HCT116 (cell line): ENCODE data around the gene MTUS2. TPM values are rescaled to one million over a fixed set of nuclear protein-coding genes. Genes with fewer than 3 reads are reported as not detected.

ENCODE experiments used
- ATAC-seq: fragments of 200-7000 bp; cut with Tn5 transposase; 2 replicates; pipeline ENCODE4 v1.9.1; 2020; ENCODE audit warnings: mild to moderate bottlenecking, moderate library complexity
- BruUV-seq: library from RNA; stranded (reverse); fragments of 400-500 nt; replicated peaks from 2 replicates; lab custom pipeline; 2021; lab: Mats Ljungman, UMichigan
- CTCF ChIA-PET: fragments of 300-600 bp; sonication (Branson Sonifier 250); formaldehyde crosslinking; loops from one replicate; lab custom pipeline; 2021; ENCODE audit warnings: antibody characterized with exemption; lab: Charles Lee
- POLR2A ChIA-PET: fragments of 300-600, 350-600 bp; sonication (Branson Sonifier 250); formaldehyde crosslinking; loops from one replicate; lab custom pipeline; 2021; ENCODE audit warnings: antibody characterized with exemption; lab: Charles Lee
- RAD21 ChIA-PET, 2 experiments: fragments of 300-600 bp; sonication (Branson Sonifier 250); formaldehyde crosslinking; loops; one replicate each; lab custom pipeline; 2023; ENCODE audit warnings: low total read pairs in 2 of 2; ENCODE audit not compliant: uncharacterized antibody in 2 of 2, unreplicated experiment in 2 of 2, low non-redundant PET in 1 of 2; lab: Charles Lee
- DNase-seq: peaks from one replicate; pipeline ENCODE4 v3.0.0-alpha.2; 2010; ENCODE audit warnings: low read depth, low spot score
- H2AFZ ChIP-seq: fragments of 200-600 bp; shearing (Covaris generic), sonication (generic); 2 replicates; pipeline ENCODE4 v1.6.1; 2017; ENCODE audit warnings: low read depth, mixed run types, mixed read lengths, antibody characterized with exemption, low read length; ENCODE audit not compliant: poor library complexity, severe bottlenecking
- H3K27ac ChIP-seq: 2 replicates; pipeline ENCODE4 v1.5.1; 2012; ENCODE audit warnings: low read depth, low read length
- H3K27me3 ChIP-seq: fragments of 200-600 bp; sonication (generic); 2 replicates; pipeline ENCODE4 v1.6.1; 2016; ENCODE audit warnings: mixed run types, low read length, mixed read lengths; ENCODE audit not compliant: insufficient read depth
- H3K36me3 ChIP-seq, 2 experiments: fragments of 200-500 bp in 1 of 2; fragments of 200-600 bp in 1 of 2; sonication (Bioruptor generic) in 1 of 2; sonication (generic) in 1 of 2; 2 replicates each; pipeline versions ENCODE4 v1.5.1 to v1.6.1; 2014 to 2016; ENCODE audit warnings: low read length in 2 of 2, inconsistent platforms in 1 of 2, mixed read lengths in 1 of 2, mixed run types in 1 of 2; ENCODE audit not compliant: insufficient read depth in 2 of 2, control insufficient read depth in 1 of 2
- H3K4me1 ChIP-seq, 2 experiments: fragments of 200-600 bp in 1 of 2; sonication (generic) in 1 of 2; 2 replicates each; pipeline versions ENCODE4 v1.5.1 to v1.6.1; 2012 to 2017; ENCODE audit warnings: low read length in 2 of 2, inconsistent platforms in 1 of 2, mild to moderate bottlenecking in 1 of 2, mixed read lengths in 1 of 2, mixed run types in 1 of 2, moderate library complexity in 1 of 2; ENCODE audit not compliant: insufficient read depth in 2 of 2, control insufficient read depth in 1 of 2
- H3K4me2 ChIP-seq: fragments of 200-600 bp; sonication (generic); 2 replicates; pipeline ENCODE4 v1.6.1; 2017; ENCODE audit warnings: mixed run types, low read length, mixed read lengths
- H3K4me3 ChIP-seq, 2 experiments: fragments of 200-600 bp in 1 of 2; sonication (generic) in 1 of 2; replicated peaks in 1 of 2; 2 replicates each; pipeline ENCODE4 v1.5.1; 2011 to 2016; ENCODE audit warnings: low read length in 2 of 2, control low read depth in 1 of 2, low read depth in 1 of 2, mild to moderate bottlenecking in 1 of 2, mixed read lengths in 1 of 2, mixed run types in 1 of 2
- H3K79me2 ChIP-seq: fragments of 200-600 bp; sonication (generic); 2 replicates; pipeline ENCODE4 v1.6.1; 2017; ENCODE audit warnings: mild to moderate bottlenecking, mixed run types, low read length, moderate library complexity, mixed read lengths; ENCODE audit not compliant: insufficient read depth
- H3K9ac ChIP-seq: fragments of 200-600 bp; sonication (generic); 2 replicates; pipeline ENCODE4 v1.6.1; 2016; ENCODE audit warnings: low read length, mixed read lengths
- H3K9me2 ChIP-seq: fragments of 200-600 bp; sonication (generic), shearing (Covaris generic); 2 replicates; pipeline ENCODE4 v1.6.1; 2017; ENCODE audit warnings: mixed run types, mild to moderate bottlenecking, moderate library complexity; ENCODE audit not compliant: insufficient read depth
- H3K9me3 ChIP-seq, 2 experiments: fragments of 200-500 bp in 1 of 2; fragments of 200-600 bp in 1 of 2; sonication (Bioruptor generic) in 1 of 2; sonication (generic) in 1 of 2; 2 replicates each; pipeline ENCODE4 v1.6.1; 2014 to 2017; ENCODE audit warnings: low read length in 2 of 2, mixed read lengths in 2 of 2, inconsistent platforms in 1 of 2, low read depth in 1 of 2, mild to moderate bottlenecking in 1 of 2, mixed run types in 1 of 2, moderate library complexity in 1 of 2; ENCODE audit not compliant: control insufficient read depth in 1 of 2, insufficient read depth in 1 of 2
- H4K20me1 ChIP-seq: fragments of 200-600 bp; sonication (generic), shearing (Covaris generic); 2 replicates; pipeline ENCODE4 v1.6.1; 2017; ENCODE audit warnings: mixed run types, mild to moderate bottlenecking, moderate library complexity; ENCODE audit not compliant: insufficient read depth
- ATF3 ChIP-seq: IDR thresholded peaks from 2 replicates; pipeline ENCODE4 v1.6.1; 2012
- CBX3 ChIP-seq: IDR thresholded peaks from 2 replicates; pipeline ENCODE4 v1.6.1; 2012; ENCODE audit warnings: low read depth
- CEBPB ChIP-seq: IDR thresholded peaks from 2 replicates; pipeline ENCODE4 v1.6.1; 2012; ENCODE audit warnings: low read depth
- EGR1 ChIP-seq: IDR thresholded peaks from 2 replicates; pipeline ENCODE4 v1.6.1; 2012; ENCODE audit warnings: low read depth
- ELF1 ChIP-seq: IDR thresholded peaks from 2 replicates; pipeline ENCODE4 v1.6.1; 2012; ENCODE audit warnings: low read depth, borderline replicate concordance
- FOSL1 ChIP-seq: IDR thresholded peaks from 2 replicates; pipeline ENCODE4 v1.6.1; 2012; ENCODE audit warnings: low read depth
- JUND ChIP-seq: IDR thresholded peaks from 2 replicates; pipeline ENCODE4 v1.6.1; 2012
- MAX ChIP-seq: IDR thresholded peaks from 2 replicates; pipeline ENCODE4 v1.6.1; 2012
- POLR2A ChIP-seq: IDR thresholded peaks from 2 replicates; pipeline ENCODE4 v1.7.0; 2011; ENCODE audit warnings: borderline replicate concordance; ENCODE audit not compliant: insufficient read depth, insufficient read length; ENCODE audit errors: extremely low read depth
- SIN3A ChIP-seq: IDR thresholded peaks from 2 replicates; pipeline ENCODE4 v1.6.1; 2012; ENCODE audit warnings: low read depth
- SP1 ChIP-seq: IDR thresholded peaks from 2 replicates; pipeline ENCODE4 v1.6.1; 2012; ENCODE audit warnings: low read depth
- TCF7L2 ChIP-seq: IDR thresholded peaks from 2 replicates; pipeline ENCODE4 v1.7.0; 2011; ENCODE audit warnings: borderline replicate concordance, inconsistent platforms; ENCODE audit not compliant: insufficient read depth, insufficient read length; ENCODE audit errors: extremely low read depth
- YY1 ChIP-seq: IDR thresholded peaks from 2 replicates; pipeline ENCODE4 v1.6.1; 2011; ENCODE audit warnings: low read length, low read depth, moderate library complexity, mild to moderate bottlenecking; ENCODE audit not compliant: insufficient replicate concordance; ENCODE audit errors: extremely low read depth
- ZBTB33 ChIP-seq: IDR thresholded peaks from 2 replicates; pipeline ENCODE4 v1.6.1; 2011; ENCODE audit warnings: mild to moderate bottlenecking, low read length, moderate library complexity; ENCODE audit not compliant: insufficient replicate concordance; ENCODE audit errors: extremely low read depth
- intact Hi-C: fragments of 100-400 bp; cut with micrococcal nuclease; formaldehyde crosslinking; loops from 2 replicates; pipeline ENCODE4 v1.10.0; 2022
- total RNA-seq: library from RNA; stranded (reverse); gene quantifications from one replicate; pipeline ENCODE4 v1.2.1, GENCODE V29; 2021; ENCODE audit not compliant: unreplicated experiment

Gene MTUS2
- total RNA-seq, 1 experiment from 2014 or later, result 0.02 TPM

GRCh38 chr13:28964803-28965202 lies 144.7 kb downstream of the MTUS2 start (continued):
- TF ChIP-seq YY1 (no peak), ATF3 (no peak), CBX3 (no peak), TCF7L2 (no peak)

- H3K27ac ChIP-seq, result no peak overlapping the region
- no peak for TF ChIP-seq ZBTB33
- no peak for TF ChIP-seq ATF3
- no peak for TF ChIP-seq MAX
- TF ChIP-seq FOSL1, result no peak
- TF ChIP-seq POLR2A, result no peak
- no peak for TF ChIP-seq CEBPB
- TF ChIP-seq ELF1, result no peak
- TF ChIP-seq EGR1, result no peak
- TF ChIP-seq SP1, result no peak
- no peak for TF ChIP-seq SIN3A
- no peak for TF ChIP-seq JUND
- POLR2A ChIA-PET, result no interaction called here
- H3K9ac ChIP-seq, result no peak overlapping the region
- intact Hi-C loops, result no loop called here
- H2AFZ ChIP-seq, result no peak overlapping the region
- H3K4me3 ChIP-seq, result no peak overlapping the region
- BruUV-seq, result no TSS peak
- no peaks in the 10 kb centered on the region for H3K79me2 ChIP-seq
- RAD21 ChIA-PET, result no interaction called here
- no peaks in the 10 kb centered on the region for H3K4me1 ChIP-seq
- peaks cover 26% of the 10 kb centered on the region; the same call in 1 of the 2 replicates for H3K27me3 ChIP-seq
- no peak overlapping the region for H3K4me2 ChIP-seq
- CTCF ChIA-PET, result no interaction called here
- no peaks in the 10 kb centered on the region for H3K9me3 ChIP-seq
- H4K20me1 ChIP-seq, result no peaks in the 10 kb centered on the region
- no peaks in the 10 kb centered on the region for H3K36me3 ChIP-seq
- DNase-seq, result no peak
- H3K9me2 ChIP-seq, result no peaks in the 10 kb centered on the region
- no peak for ATAC-seq
Observed at GRCh38 chr13:28967029-28967915, 147.1 kb downstream of the MTUS2 start.
